ENCODE data around the gene TNIP1.

DNA sequence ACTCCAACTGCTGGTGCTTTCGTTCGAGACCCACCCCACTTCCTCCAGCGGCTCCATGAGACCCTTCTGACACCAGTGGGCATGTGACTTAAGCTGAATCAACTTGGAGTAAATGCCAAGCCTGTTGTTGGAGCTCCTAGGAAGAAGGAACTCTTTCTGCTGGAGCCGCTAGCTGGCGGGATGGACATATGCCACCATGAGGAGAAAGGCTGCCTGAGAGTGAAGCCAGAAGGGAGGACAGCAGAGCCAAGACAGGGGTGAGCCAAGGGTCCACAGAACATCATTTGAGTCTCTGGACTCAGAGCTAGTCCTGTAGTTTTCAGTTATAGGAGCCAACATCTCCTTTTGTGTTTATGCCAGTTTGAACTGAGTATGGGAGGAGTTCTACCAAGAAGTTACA, 40.8 kb upstream of the TNIP1 start:
- TF ChIP-seq, protein P1, sequence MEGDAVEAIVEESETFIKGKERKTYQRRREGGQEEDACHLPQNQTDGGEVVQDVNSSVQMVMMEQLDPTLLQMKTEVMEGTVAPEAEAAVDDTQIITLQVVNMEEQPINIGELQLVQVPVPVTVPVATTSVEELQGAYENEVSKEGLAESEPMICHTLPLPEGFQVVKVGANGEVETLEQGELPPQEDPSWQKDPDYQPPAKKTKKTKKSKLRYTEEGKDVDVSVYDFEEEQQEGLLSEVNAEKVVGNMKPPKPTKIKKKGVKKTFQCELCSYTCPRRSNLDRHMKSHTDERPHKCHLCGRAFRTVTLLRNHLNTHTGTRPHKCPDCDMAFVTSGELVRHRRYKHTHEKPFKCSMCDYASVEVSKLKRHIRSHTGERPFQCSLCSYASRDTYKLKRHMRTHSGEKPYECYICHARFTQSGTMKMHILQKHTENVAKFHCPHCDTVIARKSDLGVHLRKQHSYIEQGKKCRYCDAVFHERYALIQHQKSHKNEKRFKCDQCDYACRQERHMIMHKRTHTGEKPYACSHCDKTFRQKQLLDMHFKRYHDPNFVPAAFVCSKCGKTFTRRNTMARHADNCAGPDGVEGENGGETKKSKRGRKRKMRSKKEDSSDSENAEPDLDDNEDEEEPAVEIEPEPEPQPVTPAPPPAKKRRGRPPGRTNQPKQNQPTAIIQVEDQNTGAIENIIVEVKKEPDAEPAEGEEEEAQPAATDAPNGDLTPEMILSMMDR (IDR thresholded peaks at IDR 0.05): no peak
- TF ChIP-seq POLR2A (IDR thresholded peaks at IDR 0.05): no peak
- no peak for TF ChIP-seq POLR2AphosphoS5 (IDR thresholded peaks at IDR 0.05)

All from sigmoid colon (tissue), 4 donors.